Measurements from ENCODE around the gene MSTO1.
"Not testable (repeated sequence)": the region's sequence is repeated elsewhere in the genome, so short reads cannot be mapped to it uniquely, and the experiment has no call there.

Gene MSTO1

DNA sequence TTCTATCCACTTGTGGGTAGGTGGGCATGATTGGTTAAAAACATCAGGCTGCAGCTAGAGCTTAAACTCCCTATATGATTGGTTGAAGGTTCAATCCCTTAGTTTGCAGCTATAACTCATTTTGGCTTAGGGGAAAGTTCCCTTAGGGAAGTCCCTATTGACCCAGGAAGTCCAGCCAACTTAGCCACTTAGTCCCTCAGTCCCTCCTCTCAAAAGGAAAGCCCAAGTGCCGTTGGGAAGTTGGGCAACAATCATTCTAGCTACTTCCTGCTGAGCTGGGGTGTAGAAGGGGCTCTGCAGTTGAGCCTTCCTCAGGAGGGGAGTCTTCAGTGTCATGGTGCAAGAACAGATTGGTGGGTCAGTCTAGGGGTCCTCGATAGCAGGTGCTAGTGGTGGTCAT is 12.2 kb downstream of the MSTO1 start:
- DNase-seq: peak; percentile 6 to 32

GRCh38 chr1:155623357-155623756 is 13.3 kb downstream of the MSTO1 start:
- DNase-seq: no peak

DNA sequence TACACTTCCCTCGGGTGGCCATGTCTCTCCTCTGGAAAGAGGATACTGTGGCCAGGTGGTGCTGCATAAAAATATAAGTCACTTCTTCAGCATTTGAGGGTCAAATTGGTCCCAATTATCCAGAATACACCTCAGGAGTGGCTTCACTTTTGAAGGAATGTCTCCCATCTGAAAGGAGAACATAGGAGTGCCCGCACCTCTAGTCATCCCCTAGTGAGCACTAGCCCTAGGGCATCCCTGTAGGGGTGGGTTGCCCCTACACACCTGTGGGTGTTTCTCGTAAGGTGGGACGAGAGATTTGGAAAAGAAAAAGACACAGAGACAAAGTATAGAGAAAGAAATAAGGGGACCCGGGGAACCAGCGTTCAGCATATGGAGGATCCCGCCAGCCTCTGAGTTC is 16.4 kb downstream of the MSTO1 start:
- not testable (repeated sequence) for DNase-seq

DNA sequence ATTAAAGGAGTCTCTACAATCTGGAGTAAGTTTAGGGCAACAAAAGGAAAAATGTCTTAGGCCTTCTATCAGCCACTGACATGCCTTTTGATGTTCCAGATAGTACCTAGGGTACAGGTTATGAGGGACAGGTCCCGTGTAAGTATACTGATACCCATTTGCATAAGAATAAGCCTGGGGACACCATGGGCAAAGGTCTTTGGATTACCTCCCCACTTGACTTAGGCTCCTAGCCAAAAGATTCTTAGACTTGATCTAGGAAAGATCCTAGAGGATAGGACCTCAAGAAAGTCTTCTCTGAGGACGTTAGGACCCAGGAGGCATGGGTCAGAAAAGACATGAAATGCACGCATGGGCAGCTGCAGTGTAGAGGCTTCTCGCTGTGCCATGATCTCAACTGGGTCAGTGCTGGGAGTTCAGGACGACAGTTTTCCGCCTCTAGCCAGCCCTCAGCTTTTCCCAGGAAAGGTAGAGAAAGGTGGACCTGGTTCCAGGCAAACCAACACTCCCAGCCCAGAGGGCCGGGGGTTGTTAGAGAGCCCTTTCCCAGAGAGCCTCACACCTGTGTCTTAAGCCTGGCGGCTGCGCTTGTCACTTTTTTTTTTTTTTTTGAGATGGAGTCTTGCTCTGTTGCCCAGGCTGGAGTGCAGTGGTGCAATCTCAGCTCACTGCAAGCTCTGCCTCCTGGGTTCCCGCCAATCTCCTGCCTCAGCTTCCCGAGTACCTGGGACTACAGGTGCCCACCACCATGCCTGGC is 26.6 kb downstream of the MSTO1 start:
- DNase-seq: no peak

- DNase-seq: no peak
Observed at GRCh38 chr1:155640367-155640766, 30.3 kb downstream of the MSTO1 start.

- DNase-seq: not testable (repeated sequence)
Observed at GRCh38 chr1:155642559-155643180, 32.7 kb downstream of the MSTO1 start.

DNA sequence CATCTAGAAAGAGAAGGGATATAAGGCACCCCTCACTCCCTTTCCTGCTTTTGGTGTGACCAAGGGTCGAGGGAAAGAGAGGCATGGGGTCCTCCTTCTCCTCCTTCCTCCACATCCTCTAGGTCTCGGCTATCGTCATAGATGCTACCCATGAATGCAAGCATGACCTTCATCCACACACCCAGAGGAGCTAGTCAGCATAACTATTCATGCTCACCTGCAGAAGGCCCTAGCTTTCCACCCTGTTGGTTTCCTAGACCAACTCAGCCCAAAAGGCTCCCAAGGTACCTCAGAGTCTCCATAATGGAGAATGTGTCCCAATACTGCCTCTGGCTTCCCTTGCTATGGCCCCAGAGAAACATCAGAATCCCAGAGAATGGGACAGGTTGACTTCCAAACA is 33.2 kb downstream of the MSTO1 start:
- DNase-seq: no peak

DNA sequence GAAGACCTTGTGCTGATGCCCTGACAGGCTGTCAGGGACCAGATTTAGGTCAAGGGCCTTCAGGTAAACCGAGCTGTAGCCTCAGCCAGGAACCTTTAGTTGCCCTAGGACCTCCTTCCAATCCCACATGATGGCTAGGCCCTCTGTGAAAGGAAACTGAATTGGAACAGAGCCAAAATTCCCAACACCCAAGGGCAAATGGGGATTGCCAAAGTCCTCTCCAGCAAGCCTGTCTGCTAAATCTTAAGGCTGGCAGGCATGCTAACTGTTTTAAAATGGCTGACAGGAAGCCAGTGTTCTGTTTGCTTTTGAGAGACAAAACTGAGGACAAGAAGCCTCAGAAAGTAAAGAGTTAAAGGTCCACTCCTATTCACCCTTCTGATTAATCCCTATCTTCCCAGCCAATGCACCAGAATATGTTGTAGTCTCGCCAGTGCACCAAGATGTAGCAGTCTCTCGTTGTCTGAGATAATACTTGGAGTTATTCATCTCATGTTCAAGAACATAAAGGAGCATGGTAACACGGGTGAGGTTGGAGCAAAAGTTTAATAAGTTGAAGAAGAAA is 35.1 kb downstream of the MSTO1 start:
- DNase-seq: no peak

GRCh38 chr1:155645648-155646047 is 35.6 kb downstream of the MSTO1 start:
- no peak for DNase-seq

- peak; percentile 73 to 84 for DNase-seq
Observed at GRCh38 chr1:155646307-155646706, 36.3 kb downstream of the MSTO1 start.

- DNase-seq: peak; percentile 70 to 80
Observed at GRCh38 chr1:155648207-155649147, 38.5 kb downstream of the MSTO1 start.

GRCh38 chr1:155649676-155650075 is 39.7 kb downstream of the MSTO1 start:
- DNase-seq: peak; percentile 60 to 67

- DNase-seq: peak; percentile 18 to 33
Observed at GRCh38 chr1:155650231-155650757, 40.3 kb downstream of the MSTO1 start.

DNA sequence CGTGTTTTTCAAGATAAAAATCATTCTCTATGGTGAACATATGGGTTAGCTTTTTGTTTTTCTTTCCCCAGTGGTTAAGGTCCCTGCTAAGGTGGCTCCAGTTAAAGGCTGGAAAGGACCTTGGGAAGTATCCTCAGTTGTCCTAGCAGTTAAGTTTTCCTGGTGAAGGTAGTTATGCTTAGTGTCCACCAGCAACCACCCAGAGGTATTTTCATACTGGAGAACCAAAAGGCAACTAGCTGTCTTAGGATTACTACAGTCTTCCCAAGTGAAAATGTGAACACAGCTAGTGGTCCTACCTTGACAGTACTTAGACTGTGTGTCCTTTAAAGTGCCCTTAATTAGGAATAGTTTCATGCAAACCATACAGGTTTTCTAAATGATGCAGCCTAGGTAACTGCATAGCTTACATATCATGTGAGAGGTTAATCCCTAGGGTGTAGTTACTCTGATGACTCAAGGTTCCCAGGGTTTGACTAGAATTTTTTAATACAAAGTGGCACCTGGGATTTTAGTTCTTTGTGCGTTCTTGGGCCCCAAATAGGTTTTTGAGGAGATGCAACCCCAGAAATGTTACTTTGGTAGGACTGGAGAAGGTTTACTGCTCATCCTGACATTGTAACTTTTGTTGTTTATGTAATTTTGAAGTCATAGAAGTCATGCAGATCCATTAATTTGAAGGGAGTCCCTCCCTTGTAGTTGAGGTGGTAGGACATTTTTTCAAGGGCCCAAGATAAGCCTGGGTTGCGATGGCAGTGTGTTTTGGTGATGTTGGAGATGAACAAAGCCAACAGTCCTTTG is 42.0 kb downstream of the MSTO1 start:
- no peak for DNase-seq

- DNase-seq: no peak
Observed at GRCh38 chr1:155652951-155653350, 42.9 kb downstream of the MSTO1 start.

DNA sequence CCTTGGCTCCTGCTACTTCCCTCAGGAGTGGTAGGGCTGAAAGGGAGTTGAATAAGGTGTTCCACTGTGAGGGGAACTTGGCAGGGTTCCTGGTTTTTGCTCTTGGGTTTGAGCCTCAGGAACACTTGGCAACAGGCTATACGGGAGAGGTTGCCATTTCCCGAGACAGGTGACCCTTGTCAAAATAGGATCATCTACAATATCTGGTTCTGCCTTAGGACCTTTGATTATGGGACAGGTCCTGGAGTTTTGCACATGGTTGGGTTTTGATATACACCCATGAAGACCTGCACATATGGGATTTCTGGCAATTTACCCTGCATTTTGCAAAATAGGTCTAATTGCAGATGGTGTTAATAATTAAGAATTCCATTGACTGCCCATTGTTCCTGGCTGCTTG is 47.4 kb downstream of the MSTO1 start:
- no peak for DNase-seq

DNA sequence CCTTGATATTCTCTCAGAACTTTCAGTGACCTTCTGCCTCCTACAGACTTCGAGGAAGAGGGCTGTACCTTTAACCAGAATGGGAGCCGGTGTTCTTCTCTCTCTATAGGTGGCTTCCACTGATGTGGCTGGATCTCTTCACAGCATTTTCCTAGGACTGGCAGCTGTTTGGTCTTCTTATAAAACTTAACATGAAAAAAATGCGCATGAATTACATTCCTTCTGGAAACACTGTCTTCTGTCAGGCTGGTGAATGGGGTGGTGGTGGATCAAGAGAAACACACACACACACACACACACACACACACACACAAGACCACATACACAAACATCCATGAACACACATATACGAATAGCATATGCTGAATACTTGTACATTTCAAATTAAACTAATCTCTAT is 51.2 kb downstream of the MSTO1 start:
- DNase-seq: not testable (repeated sequence)

Measured in inflammatory macrophage (primary cell).